Middle frontal gyrus (tissue), 1 donor: ENCODE results near the gene COX6A1.
"Not testable (repeated sequence)": the region's sequence is repeated elsewhere in the genome, so short reads cannot be mapped to it uniquely, and the experiment has no call there.

ENCODE experiments used
- DNase-seq: peaks from one replicate; pipeline ENCODE4 v3.0.0-alpha.2; 2015; ENCODE audit warnings: low spot score; ENCODE audit errors: extremely low spot score

Gene COX6A1

GRCh38 chr12:120467439-120467838 is 29.5 kb downstream of the COX6A1 start:
- DNase-seq = no peak

DNA sequence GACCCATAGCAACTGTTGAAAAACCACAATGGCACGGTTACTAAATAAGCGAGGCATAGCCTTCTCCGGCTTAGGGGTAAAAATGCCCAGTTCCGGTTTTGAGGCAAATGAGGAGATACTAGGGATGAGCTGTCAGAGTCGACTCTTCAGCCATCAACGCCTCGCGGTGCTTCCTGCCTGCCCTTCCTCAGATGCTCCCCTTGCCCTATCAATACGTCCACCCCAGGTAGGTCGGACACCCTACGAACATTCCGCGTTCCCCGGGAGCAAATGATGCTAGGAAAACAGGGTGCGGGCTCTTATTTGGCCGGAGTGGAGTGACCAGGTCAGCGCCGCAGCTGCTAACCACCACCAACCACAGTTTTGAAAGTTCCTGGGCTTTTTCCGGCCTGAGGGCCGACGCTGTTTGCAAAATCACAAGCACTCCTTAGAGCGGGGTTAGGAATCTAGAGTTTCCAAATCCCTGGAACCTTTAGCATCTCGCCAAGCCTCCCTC is 30.5 kb downstream of the COX6A1 start:
- DNase-seq = no peak

DNA sequence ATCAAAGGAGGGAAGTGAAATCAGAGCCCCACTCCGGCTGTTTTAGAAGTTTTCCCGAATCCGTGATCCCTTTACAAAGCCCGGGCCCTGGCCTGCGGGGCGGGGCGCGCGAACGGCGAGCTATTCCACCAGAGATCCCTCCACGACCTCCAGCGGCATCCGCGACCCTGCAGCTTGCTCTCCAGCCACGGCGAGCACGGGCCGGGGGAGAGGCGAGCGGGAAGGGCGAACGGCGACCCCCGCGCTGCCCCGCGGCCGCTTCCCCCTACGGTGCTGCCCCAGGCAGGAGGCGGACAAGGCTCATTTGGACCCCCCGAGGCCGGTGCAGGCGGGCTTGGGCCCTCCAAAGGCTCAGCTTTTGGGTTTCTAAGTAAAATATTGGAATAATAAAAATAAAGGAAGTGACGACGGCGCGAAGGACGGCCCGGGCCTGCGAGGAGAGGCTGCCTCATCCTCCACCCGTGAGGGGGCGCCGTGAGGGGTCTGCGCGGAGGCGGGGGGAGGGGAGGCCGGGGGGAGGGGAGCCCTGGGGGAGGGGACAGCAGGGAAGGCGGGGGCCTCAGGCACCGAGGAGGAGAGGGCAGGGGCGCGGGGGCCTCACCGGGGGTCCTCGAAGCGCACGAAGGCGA is 31.0 kb downstream of the COX6A1 start:
- no peak for DNase-seq

- peak; percentile 93 for DNase-seq
Observed at GRCh38 chr12:120469450-120470149, 31.7 kb downstream of the COX6A1 start, which contains the start of gene SRSF9. TSS of gene SRSF9 (minus strand) at chr12:120469748. CDS start at chr12:120469609, 139 bp downstream.

DNA sequence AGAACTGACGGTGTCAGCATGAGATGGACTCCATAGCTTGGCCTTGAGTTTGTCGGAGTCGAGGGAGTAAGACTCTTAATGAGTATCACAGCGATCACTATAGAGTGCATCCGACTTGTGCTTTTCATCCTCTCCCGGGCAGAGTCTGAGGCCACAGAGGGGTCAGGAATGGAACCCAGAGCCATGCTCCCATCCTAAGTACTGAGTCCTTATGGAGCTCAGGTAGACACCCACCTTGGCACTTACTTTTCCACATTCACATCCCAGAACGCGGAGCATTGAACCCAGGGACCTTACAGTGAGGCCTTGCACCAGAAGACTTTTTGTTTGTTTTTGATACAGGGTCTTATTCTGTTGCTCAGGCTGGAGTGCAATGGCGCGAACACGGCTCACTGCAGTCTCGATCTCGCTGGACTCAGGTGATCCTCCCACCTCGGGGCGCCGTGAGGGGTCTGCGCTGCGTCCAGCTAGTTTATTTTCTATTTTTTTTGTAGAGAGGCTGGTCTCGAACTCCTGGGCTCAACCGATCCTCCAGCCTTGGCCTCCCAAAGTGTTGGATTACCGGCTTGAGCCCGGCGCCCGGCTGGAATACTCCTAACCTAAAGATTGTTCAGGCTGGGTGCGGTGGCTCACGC is 32.4 kb downstream of the COX6A1 start:
- DNase-seq = no peak

DNA sequence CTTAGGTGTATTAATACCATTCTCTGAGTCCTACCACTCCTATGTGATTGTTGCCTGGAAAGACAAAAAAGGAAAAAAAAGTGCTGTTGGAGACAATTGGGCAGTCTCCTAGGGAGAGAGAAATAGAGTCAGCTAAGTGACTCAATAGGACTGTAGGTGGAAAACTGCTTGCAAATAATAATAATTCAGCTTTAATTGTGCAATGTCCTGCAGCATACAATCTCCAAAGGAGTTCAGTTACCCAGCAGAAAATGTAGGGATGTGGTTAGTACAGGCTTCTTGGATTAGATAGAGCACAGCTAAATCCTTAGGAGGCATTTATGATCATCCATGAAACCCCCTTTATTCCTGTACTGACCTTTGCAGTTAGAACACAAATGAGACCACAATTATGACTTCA is 34.6 kb downstream of the COX6A1 start:
- DNase-seq = no peak

- no peak for DNase-seq
Observed at GRCh38 chr12:120473807-120474615, 36.1 kb downstream of the COX6A1 start.

- DNase-seq = no peak
Observed at GRCh38 chr12:120474616-120474960, 36.7 kb downstream of the COX6A1 start.

DNA sequence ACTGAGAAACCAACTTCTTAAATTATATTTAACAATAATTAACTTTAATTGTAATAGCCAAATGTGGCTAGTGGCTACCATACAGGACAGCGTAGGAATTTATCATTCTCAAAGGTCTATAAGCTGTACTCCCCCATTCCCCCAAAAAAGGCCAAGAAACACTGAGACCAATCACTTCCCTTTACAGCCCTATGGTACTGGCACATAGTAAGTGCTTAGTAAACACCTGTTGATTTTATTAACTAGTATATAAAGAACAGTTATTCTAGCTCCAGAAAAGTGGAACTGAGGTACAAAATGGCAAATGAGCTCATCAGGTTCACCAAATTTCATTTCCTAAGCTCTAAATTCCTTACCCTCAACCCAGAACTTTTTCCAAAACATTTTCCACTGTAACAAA is 37.7 kb downstream of the COX6A1 start:
- DNase-seq = no peak

DNA sequence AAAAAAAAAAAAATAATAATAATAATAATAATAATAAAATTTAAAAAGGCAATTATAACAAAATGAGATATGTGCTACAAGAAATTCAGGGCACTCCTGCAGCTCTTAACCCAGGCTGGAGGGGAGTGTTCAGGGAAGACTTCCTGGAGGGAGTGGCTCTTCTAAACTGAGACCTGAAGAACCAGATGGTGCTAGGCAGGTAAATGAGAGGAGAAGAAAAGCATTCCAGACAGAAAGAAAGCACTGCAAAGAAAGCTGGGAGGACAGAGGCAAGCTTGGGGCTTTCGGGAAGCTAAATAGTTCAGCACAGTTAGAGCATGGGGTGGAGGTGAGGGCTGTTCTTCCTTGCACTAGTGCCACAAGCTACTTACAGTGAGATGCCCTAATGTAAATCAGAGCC is 41.5 kb downstream of the COX6A1 start:
- no peak for DNase-seq

- DNase-seq = no peak
Observed at GRCh38 chr12:120480211-120480610, 42.3 kb downstream of the COX6A1 start.

- no peak for DNase-seq
Observed at GRCh38 chr12:120481022-120481767, 43.3 kb downstream of the COX6A1 start.

- DNase-seq = no peak
Observed at GRCh38 chr12:120483621-120484020, 45.7 kb downstream of the COX6A1 start.

- no peak for DNase-seq
Observed at GRCh38 chr12:120485961-120486881, 48.3 kb downstream of the COX6A1 start.

GRCh38 chr12:120487552-120487951 is 49.6 kb downstream of the COX6A1 start:
- DNase-seq = not testable (repeated sequence)

- DNase-seq = no peak
Observed at GRCh38 chr12:120488057-120488640, 50.2 kb downstream of the COX6A1 start.

GRCh38 chr12:120489018-120489417 is 51.1 kb downstream of the COX6A1 start:
- no peak for DNase-seq

- DNase-seq = no peak
Observed at GRCh38 chr12:120490325-120490724, 52.4 kb downstream of the COX6A1 start.
